ENCODE results near the gene PTPRG. TPM values are rescaled to one million over a fixed set of nuclear protein-coding genes. Genes with fewer than 3 reads are reported as not detected.

The PTPRG gene
- total and polyA plus RNA-seq, 4 donors, result 3.6 to 35.6 (median 8.1) TPM

GRCh38 chr3:61774279-61774890 lies 213.0 kb downstream of the PTPRG start:
- H3K27ac ChIP-seq (ENCODE audit: low read depth in 1 of 2, low read length in 2 of 2), result no peak overlapping the region
- peaks cover 10 to 16% (median 14%) of the 10 kb centered on the region in 4 donors for H3K4me1 ChIP-seq (ENCODE audit: control insufficient read depth in 4 of 4, insufficient read depth in 4 of 4, low read length in 3 of 4)
- DNase-seq (ENCODE audit: low spot score), result no peak
- 56% methylated on average over 7 of the region's 7 CpGs for WGBS
- H3K27me3 ChIP-seq (ENCODE audit: control insufficient read depth in 4 of 4, insufficient read depth in 4 of 4, low read length in 3 of 4), result no peaks in the 10 kb centered on the region
- no peak overlapping the region for H3K4me3 ChIP-seq (ENCODE audit: low read depth in 1 of 3, low read length in 3 of 3)
- no peak for TF ChIP-seq CTCF (IDR thresholded peaks at IDR 0.05; ENCODE audit: low read depth, low read length, missing input control)
- TF ChIP-seq, protein P1, sequence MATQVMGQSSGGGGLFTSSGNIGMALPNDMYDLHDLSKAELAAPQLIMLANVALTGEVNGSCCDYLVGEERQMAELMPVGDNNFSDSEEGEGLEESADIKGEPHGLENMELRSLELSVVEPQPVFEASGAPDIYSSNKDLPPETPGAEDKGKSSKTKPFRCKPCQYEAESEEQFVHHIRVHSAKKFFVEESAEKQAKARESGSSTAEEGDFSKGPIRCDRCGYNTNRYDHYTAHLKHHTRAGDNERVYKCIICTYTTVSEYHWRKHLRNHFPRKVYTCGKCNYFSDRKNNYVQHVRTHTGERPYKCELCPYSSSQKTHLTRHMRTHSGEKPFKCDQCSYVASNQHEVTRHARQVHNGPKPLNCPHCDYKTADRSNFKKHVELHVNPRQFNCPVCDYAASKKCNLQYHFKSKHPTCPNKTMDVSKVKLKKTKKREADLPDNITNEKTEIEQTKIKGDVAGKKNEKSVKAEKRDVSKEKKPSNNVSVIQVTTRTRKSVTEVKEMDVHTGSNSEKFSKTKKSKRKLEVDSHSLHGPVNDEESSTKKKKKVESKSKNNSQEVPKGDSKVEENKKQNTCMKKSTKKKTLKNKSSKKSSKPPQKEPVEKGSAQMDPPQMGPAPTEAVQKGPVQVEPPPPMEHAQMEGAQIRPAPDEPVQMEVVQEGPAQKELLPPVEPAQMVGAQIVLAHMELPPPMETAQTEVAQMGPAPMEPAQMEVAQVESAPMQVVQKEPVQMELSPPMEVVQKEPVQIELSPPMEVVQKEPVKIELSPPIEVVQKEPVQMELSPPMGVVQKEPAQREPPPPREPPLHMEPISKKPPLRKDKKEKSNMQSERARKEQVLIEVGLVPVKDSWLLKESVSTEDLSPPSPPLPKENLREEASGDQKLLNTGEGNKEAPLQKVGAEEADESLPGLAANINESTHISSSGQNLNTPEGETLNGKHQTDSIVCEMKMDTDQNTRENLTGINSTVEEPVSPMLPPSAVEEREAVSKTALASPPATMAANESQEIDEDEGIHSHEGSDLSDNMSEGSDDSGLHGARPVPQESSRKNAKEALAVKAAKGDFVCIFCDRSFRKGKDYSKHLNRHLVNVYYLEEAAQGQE (IDR thresholded peaks at IDR 0.05), result peak; percentile 33
- TF ChIP-seq HNF4A (conservative IDR thresholded peaks at IDR 0.05), result peak; percentile 78 to 79
- TF ChIP-seq ZBTB33 (IDR thresholded peaks at IDR 0.05), result peak; percentile 29
- no peak for TF ChIP-seq SP1 (IDR thresholded peaks at IDR 0.05)
- no peak for TF ChIP-seq TAF1 (conservative IDR thresholded peaks at IDR 0.05)
- no peak for TF ChIP-seq FOXA1 (IDR thresholded peaks at IDR 0.05)
- TF ChIP-seq NR2F2 (IDR thresholded peaks at IDR 0.05), result no peak
- peak; percentile 40 for TF ChIP-seq MAX (IDR thresholded peaks at IDR 0.05)
- TF ChIP-seq, protein P2, sequence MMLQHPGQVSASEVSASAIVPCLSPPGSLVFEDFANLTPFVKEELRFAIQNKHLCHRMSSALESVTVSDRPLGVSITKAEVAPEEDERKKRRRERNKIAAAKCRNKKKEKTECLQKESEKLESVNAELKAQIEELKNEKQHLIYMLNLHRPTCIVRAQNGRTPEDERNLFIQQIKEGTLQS (IDR thresholded peaks at IDR 0.05), result peak; percentile 34
- peak; percentile 63 to 69 for TF ChIP-seq RXRA (IDR thresholded peaks at IDR 0.05)
- TF ChIP-seq YY1 (IDR thresholded peaks at IDR 0.05), result peak; percentile 46
- TF ChIP-seq RAD21 (IDR thresholded peaks at IDR 0.05), result peak; percentile 49 to 55
- no peak for TF ChIP-seq EGR1 (IDR thresholded peaks at IDR 0.05; ENCODE audit: low read depth in 2 of 2)
- TF ChIP-seq FOXA2 (IDR thresholded peaks at IDR 0.05), result peak; percentile 50
- no peak for TF ChIP-seq GABPA (IDR thresholded peaks at IDR 0.05 in 1 of 2, conservative IDR thresholded peaks at IDR 0.05 in 1 of 2)
- TF ChIP-seq JUND (IDR thresholded peaks at IDR 0.05), result peak; percentile 49 to 52
- peak; percentile 26 for TF ChIP-seq HNF4G (IDR thresholded peaks at IDR 0.05)
- H3K9me3 ChIP-seq (ENCODE audit: control insufficient read depth in 4 of 4, low read length in 3 of 4), result no peaks in the 10 kb centered on the region
- no peaks in the 10 kb centered on the region for H3K36me3 ChIP-seq (ENCODE audit: control insufficient read depth in 4 of 4, insufficient read depth in 3 of 4, low read depth in 1 of 4, low read length in 3 of 4)
- no peak overlapping the region for H3K9ac ChIP-seq (ENCODE audit: low read depth in 1 of 2, low read length in 2 of 2)

Data from liver (tissue), 9 donors.